SU-DHL-6 (cell line): ENCODE data around the gene TMEM273.

ENCODE experiments used
- H2AFZ ChIP-seq: fragments of 200-600 bp; sonication (generic); 2 replicates; pipeline ENCODE4 v1.6.1; 2014; ENCODE audit warnings: low read depth, mild to moderate bottlenecking, moderate library complexity, mixed read lengths, antibody characterized with exemption, low read length; ENCODE audit not compliant: severe bottlenecking
- H3F3A ChIP-seq: fragments of 200-600 bp; shearing (Covaris generic); 2 replicates; pipeline ENCODE4 v1.6.0; 2016; ENCODE audit warnings: antibody characterized with exemption, mild to moderate bottlenecking; ENCODE audit not compliant: insufficient read depth
- H3K27ac ChIP-seq: fragments of 200-600 bp; sonication (generic); 2 replicates; pipeline ENCODE4 v1.5.1; 2016; ENCODE audit warnings: low read depth, mild to moderate bottlenecking, low read length, moderate library complexity, mixed read lengths
- H3K27me3 ChIP-seq: fragments of 200-600 bp; sonication (generic), shearing (Covaris generic); 2 replicates; pipeline ENCODE4 v1.6.0; 2014; ENCODE audit warnings: mild to moderate bottlenecking, low read length
- H3K36me3 ChIP-seq: fragments of 200-600 bp; sonication (generic); 2 replicates; pipeline ENCODE4 v1.6.1; 2014; ENCODE audit warnings: mild to moderate bottlenecking, low read length, mixed read lengths
- H3K4me2 ChIP-seq: fragments of 300-600, 200-600 bp; shearing (Covaris generic), sonication (generic); 2 replicates; pipeline ENCODE4 v1.6.0; 2014; ENCODE audit warnings: low read length, low read depth, mild to moderate bottlenecking; ENCODE audit not compliant: poor library complexity, severe bottlenecking
- H3K4me3 ChIP-seq: fragments of 200-600 bp; sonication (generic); 2 replicates; pipeline ENCODE4 v1.5.1; 2014; ENCODE audit warnings: antibody characterized with exemption, low read length, mild to moderate bottlenecking, mixed read lengths; ENCODE audit not compliant: insufficient read depth, poor library complexity, severe bottlenecking
- H3K79me2 ChIP-seq: fragments of 200-600 bp; sonication (generic); 2 replicates; pipeline ENCODE4 v1.6.1; 2014; ENCODE audit warnings: mild to moderate bottlenecking, low read length, moderate library complexity; ENCODE audit not compliant: insufficient read depth
- H3K9ac ChIP-seq: fragments of 200-600 bp; sonication (generic); 2 replicates; pipeline ENCODE4 v1.7.0; 2014; ENCODE audit warnings: mild to moderate bottlenecking, low read length
- H3K9me2 ChIP-seq: fragments of 200-600 bp; sonication (generic); replicated peaks from 2 replicates; pipeline ENCODE4 v1.6.1; 2014; ENCODE audit warnings: low read length; ENCODE audit not compliant: insufficient read depth
- H3K9me3 ChIP-seq: fragments of 200-600 bp; sonication (generic); 2 replicates; pipeline ENCODE4 v1.6.1; 2014; ENCODE audit warnings: low read length, mixed read lengths; ENCODE audit not compliant: insufficient read depth
- H4K20me1 ChIP-seq: fragments of 200-600 bp; sonication (generic); 2 replicates; pipeline ENCODE4 v1.6.1; 2014; ENCODE audit warnings: low read depth, mild to moderate bottlenecking, antibody characterized with exemption, low read length, moderate library complexity, mixed read lengths
- CTCF ChIP-seq: fragments of 200-600 bp; sonication (generic); IDR thresholded peaks from one replicate; pipeline ENCODE4 v1.5.1; 2017; ENCODE audit warnings: antibody characterized with exemption, mild to moderate bottlenecking, low read length, moderate library complexity; ENCODE audit not compliant: insufficient read depth, poor library complexity, severe bottlenecking
- EZH2phosphoT487 ChIP-seq: fragments of 200-600 bp; sonication (generic), shearing (Covaris generic); conservative IDR thresholded peaks from 2 replicates; pipeline ENCODE4 v1.6.1; 2018; ENCODE audit warnings: mild to moderate bottlenecking, antibody characterized with exemption, low read length, moderate library complexity, mixed read lengths

Gene TMEM273

GRCh38 chr10:49151025-49151445, 37.2 kb downstream of the TMEM273 start:
- Histone ChIP-seq H3K27me3 (no peaks in the 10 kb centered on the region), H4K20me1 (no peaks in the 10 kb centered on the region), H3K4me3 (no peak overlapping the region), H2AFZ (no peak overlapping the region), H3K9ac (no peak overlapping the region), H3K27ac (no peak overlapping the region), H3K4me2 (no peak overlapping the region), H3K79me2 (no peaks in the 10 kb centered on the region), H3K36me3 (no peaks in the 10 kb centered on the region), H3F3A (no peaks in the 10 kb centered on the region), H3K9me2 (no peaks in the 10 kb centered on the region), H3K9me3 (no peaks in the 10 kb centered on the region)
- no peak for TF ChIP-seq EZH2phosphoT487
- no peak for TF ChIP-seq CTCF

GRCh38 chr10:49150426-49150825, 37.8 kb downstream of the TMEM273 start:
- Histone ChIP-seq H3K9me3 (no peaks in the 10 kb centered on the region), H3K9ac (no peak overlapping the region), H3K4me3 (no peak overlapping the region), H3K27ac (no peak overlapping the region), H3K36me3 (no peaks in the 10 kb centered on the region), H3K9me2 (no peaks in the 10 kb centered on the region), H3F3A (no peaks in the 10 kb centered on the region), H2AFZ (no peak overlapping the region), H3K79me2 (no peaks in the 10 kb centered on the region), H4K20me1 (no peaks in the 10 kb centered on the region), H3K27me3 (no peaks in the 10 kb centered on the region), H3K4me2 (no peak overlapping the region)
- TF ChIP-seq EZH2phosphoT487 (no peak), CTCF (no peak)

- Histone ChIP-seq H3K4me3 (no peak overlapping the region), H3K9me2 (no peaks in the 10 kb centered on the region), H3K36me3 (no peaks in the 10 kb centered on the region), H3K9ac (no peak overlapping the region), H3K27ac (no peak overlapping the region), H4K20me1 (no peaks in the 10 kb centered on the region), H2AFZ (no peak overlapping the region), H3K9me3 (no peaks in the 10 kb centered on the region), H3K4me2 (no peak overlapping the region), H3F3A (no peaks in the 10 kb centered on the region), H3K79me2 (no peaks in the 10 kb centered on the region), H3K27me3 (no peaks in the 10 kb centered on the region)
- TF ChIP-seq CTCF (no peak), EZH2phosphoT487 (no peak)
These were observed 38.3 kb downstream of the TMEM273 start for GRCh38 chr10:49149881-49150280.
